GM21619 (cell line): ENCODE data around the gene KCNT1.

Source experiments
- ATAC-seq: cut with Tn5 transposase; IDR thresholded peaks from one replicate; pipeline ENCODE4 v1.9.1; 2021; ENCODE audit not compliant: unreplicated experiment

Gene KCNT1

GRCh38 chr9:135794361-135794885 is 92.4 kb downstream of the KCNT1 start:
- ATAC-seq, result no peak

GRCh38 chr9:135795391-135795790 is 93.4 kb downstream of the KCNT1 start:
- ATAC-seq, result no peak

- no peak for ATAC-seq
These were observed 95.0 kb downstream of the KCNT1 start for GRCh38 chr9:135796784-135797485.

- ATAC-seq, result no peak
These were observed 95.7 kb downstream of the KCNT1 start for GRCh38 chr9:135797507-135798262.

GRCh38 chr9:135798263-135798585 is 96.2 kb downstream of the KCNT1 start:
- no peak for ATAC-seq

- no peak for ATAC-seq
These were observed 97.3 kb downstream of the KCNT1 start for GRCh38 chr9:135799261-135799660.

GRCh38 chr9:135801070-135801469 is 99.1 kb downstream of the KCNT1 start:
- no peak for ATAC-seq

- ATAC-seq, result no peak
These were observed 101.0 kb downstream of the KCNT1 start for GRCh38 chr9:135802876-135803419.

- ATAC-seq, result no peak
These were observed 101.5 kb downstream of the KCNT1 start for GRCh38 chr9:135803441-135803840.

- ATAC-seq, result no peak
These were observed 102.8 kb downstream of the KCNT1 start for GRCh38 chr9:135804581-135805421.

GRCh38 chr9:135805422-135806022 is 103.5 kb downstream of the KCNT1 start:
- no peak for ATAC-seq

GRCh38 chr9:135809166-135809565 is 107.2 kb downstream of the KCNT1 start:
- no peak for ATAC-seq

GRCh38 chr9:135810806-135811575 is 109.0 kb downstream of the KCNT1 start:
- no peak for ATAC-seq

- ATAC-seq, result no peak
These were observed 109.8 kb downstream of the KCNT1 start for GRCh38 chr9:135811801-135812200.

GRCh38 chr9:135812961-135813360 is 111.0 kb downstream of the KCNT1 start:
- ATAC-seq, result no peak

GRCh38 chr9:135813671-135814290 is 111.8 kb downstream of the KCNT1 start:
- no peak for ATAC-seq

GRCh38 chr9:135814421-135815095 is 112.6 kb downstream of the KCNT1 start:
- no peak for ATAC-seq

- no peak for ATAC-seq
These were observed 113.4 kb downstream of the KCNT1 start for GRCh38 chr9:135815413-135815812.
